ENCODE data around the gene ZNF620.
A peak's percentile ranks its signal among the peaks of the same experiment; 100 is the strongest.
"Not testable (repeated sequence)": the region's sequence is repeated elsewhere in the genome, so short reads cannot be mapped to it uniquely, and the experiment has no call there.

ZNF620 gene

GRCh38 chr3:40505599-40506462 lies at the start of gene ZNF620:
Gene ZNF620, plus strand, starts transcription at chr3:40506039. Its CDS starts 314 bp downstream, at chr3:40506353.
- no peak for DNase-seq (ENCODE audit: low read depth, low spot score)

GRCh38 chr3:40456279-40456939 lies 49.4 kb upstream of the ZNF620 start:
- no peak for DNase-seq (ENCODE audit: low read depth, low spot score)

GRCh38 chr3:40456940-40457823 lies 48.7 kb upstream of the ZNF620 start, which contains the start of gene RPL14:
Gene RPL14, plus strand, starts transcription at chr3:40457339. Its CDS starts 133 bp downstream, at chr3:40457472.
- DNase-seq (ENCODE audit: low read depth, low spot score), result peak; percentile 92

GRCh38 chr3:40458473-40458872 lies 47.4 kb upstream of the ZNF620 start:
- no peak for DNase-seq (ENCODE audit: low read depth, low spot score)

- not testable (repeated sequence) for DNase-seq (ENCODE audit: low read depth, low spot score)
These were observed 45.4 kb upstream of the ZNF620 start for GRCh38 chr3:40460481-40460880.

- DNase-seq (ENCODE audit: low read depth, low spot score), result no peak
These were observed 44.7 kb upstream of the ZNF620 start for GRCh38 chr3:40461161-40461560.

GRCh38 chr3:40462838-40463237 lies 43.0 kb upstream of the ZNF620 start:
- DNase-seq (ENCODE audit: low read depth, low spot score), result not testable (repeated sequence)

- no peak for DNase-seq (ENCODE audit: low read depth, low spot score)
These were observed 42.3 kb upstream of the ZNF620 start for GRCh38 chr3:40463579-40463978.

- DNase-seq (ENCODE audit: low read depth, low spot score), result no peak
These were observed 41.3 kb upstream of the ZNF620 start for GRCh38 chr3:40464339-40465110.

- DNase-seq (ENCODE audit: low read depth, low spot score), result no peak
These were observed 40.8 kb upstream of the ZNF620 start for GRCh38 chr3:40465111-40465407.

GRCh38 chr3:40465456-40465855 lies 40.4 kb upstream of the ZNF620 start:
- no peak for DNase-seq (ENCODE audit: low read depth, low spot score)

- no peak for DNase-seq (ENCODE audit: low read depth, low spot score)
These were observed 37.8 kb upstream of the ZNF620 start for GRCh38 chr3:40468018-40468417.

- DNase-seq (ENCODE audit: low read depth, low spot score), result no peak
These were observed 35.1 kb upstream of the ZNF620 start for GRCh38 chr3:40470701-40471100.

- DNase-seq (ENCODE audit: low read depth, low spot score), result no peak
These were observed 29.1 kb upstream of the ZNF620 start, which contains the start of gene ZNF619 for GRCh38 chr3:40476478-40477470. Gene ZNF619, plus strand, starts transcription at chr3:40477122. Its CDS starts 858 bp downstream, at chr3:40477980.

- DNase-seq (ENCODE audit: low read depth, low spot score), result no peak
These were observed 28.2 kb upstream of the ZNF620 start for GRCh38 chr3:40477666-40478065.

GRCh38 chr3:40487172-40487571 lies 18.7 kb upstream of the ZNF620 start:
- DNase-seq (ENCODE audit: low read depth, low spot score), result no peak

GRCh38 chr3:40490916-40491315 lies 14.9 kb upstream of the ZNF620 start:
- DNase-seq (ENCODE audit: low read depth, low spot score), result no peak

- DNase-seq (ENCODE audit: low read depth, low spot score), result no peak
These were observed 11.1 kb upstream of the ZNF620 start for GRCh38 chr3:40494698-40495097.

GRCh38 chr3:40497288-40497687 lies 8.6 kb upstream of the ZNF620 start:
- DNase-seq (ENCODE audit: low read depth, low spot score), result no peak

- DNase-seq (ENCODE audit: low read depth, low spot score), result no peak
These were observed 5.9 kb upstream of the ZNF620 start for GRCh38 chr3:40499952-40500351.
